Stimulated activated CD8-positive, alpha-beta memory T cell treated with anti-CD3 and anti-CD28 coated beads, Interleukin-12 subunit alpha, Interleukin-12 subunit beta, amount 100 ng/mL, for 24 hours (primary cell): Measurements from ENCODE around the gene ABR.

Experiments
- DNase-seq: peaks from one replicate; pipeline ENCODE4 v3.0.0-alpha.2; 2020; ENCODE audit errors: extremely low read depth

The ABR gene

DNA sequence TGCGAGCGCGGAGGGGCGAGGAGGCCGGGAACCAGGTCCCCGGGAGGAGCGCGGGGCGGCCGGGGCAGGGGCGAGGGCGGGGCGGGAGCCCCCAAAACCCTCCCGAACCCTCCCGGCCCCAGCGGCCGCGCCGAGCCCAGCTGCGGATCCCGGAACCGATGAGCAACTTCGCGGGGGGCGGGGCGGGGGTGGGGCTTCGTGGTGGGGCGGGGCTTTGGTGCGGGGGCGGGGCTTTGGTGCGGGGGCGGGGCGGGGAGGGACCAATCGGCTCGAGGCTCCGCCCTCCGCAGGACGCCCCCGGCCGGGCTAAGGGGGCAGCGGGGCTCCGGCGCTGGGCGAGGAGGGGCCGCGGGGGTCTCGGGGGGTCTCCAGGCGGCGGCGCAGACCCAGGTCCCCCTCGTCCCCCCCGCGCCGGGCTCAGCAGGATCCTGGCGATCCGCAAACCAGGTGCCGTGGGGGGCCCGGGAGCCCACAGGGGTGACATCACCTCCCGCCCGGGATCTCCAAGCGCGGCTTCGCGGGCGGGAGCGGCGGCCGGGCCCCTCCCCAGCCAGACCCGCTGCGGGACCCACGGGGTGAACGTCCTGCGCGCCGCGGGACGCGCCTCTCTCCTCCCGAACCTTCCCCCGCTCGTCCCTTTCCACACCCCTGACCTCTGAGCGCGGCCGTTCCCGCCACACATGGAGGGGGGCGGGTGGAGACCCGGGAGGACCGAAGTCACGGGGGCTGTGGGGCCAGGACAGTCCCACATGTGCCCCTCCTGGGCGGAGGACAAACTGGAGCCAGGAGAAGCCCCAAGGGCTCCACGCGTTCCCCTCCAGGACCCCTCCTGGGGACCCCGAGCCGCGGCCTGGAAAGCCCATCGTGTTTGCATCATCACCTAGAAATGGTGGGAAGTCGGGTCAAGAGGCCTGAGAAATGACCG, at the start of gene ABR:
Gene ABR, minus strand, starts transcription at position 164 of the 925 bp plus-strand sequence. CDS start 254 bp downstream, outside the sequence.
- DNase-seq: no peak

DNA sequence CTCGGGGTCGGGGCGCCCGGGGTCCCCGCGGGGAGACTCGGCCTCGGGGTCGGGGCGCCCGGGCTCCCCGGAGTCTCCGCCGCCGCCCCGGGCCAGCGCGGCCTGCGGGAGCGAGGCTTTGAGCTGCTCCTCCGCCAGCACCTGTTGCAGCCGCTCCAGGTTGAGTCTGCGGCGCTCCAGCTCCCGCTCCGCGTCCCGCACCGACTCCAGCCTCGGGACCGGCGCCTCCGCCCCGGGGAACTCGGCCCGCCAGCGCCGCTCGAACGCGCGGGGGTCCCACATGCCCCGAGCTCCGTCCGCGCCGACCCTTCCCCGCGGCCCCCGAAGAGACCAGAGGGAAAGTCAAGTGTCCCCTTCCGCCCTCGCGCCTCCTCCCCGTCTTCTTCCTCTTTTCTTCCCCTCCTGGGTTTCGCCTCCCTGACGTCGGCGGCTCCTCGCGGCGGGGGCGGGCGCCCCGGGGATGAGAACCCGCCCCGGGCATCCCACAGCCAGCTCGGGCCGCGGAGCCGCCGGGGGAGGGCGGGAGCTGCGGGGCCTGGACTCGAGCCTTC, 49.6 kb upstream of the ABR start:
- DNase-seq: no peak

DNA sequence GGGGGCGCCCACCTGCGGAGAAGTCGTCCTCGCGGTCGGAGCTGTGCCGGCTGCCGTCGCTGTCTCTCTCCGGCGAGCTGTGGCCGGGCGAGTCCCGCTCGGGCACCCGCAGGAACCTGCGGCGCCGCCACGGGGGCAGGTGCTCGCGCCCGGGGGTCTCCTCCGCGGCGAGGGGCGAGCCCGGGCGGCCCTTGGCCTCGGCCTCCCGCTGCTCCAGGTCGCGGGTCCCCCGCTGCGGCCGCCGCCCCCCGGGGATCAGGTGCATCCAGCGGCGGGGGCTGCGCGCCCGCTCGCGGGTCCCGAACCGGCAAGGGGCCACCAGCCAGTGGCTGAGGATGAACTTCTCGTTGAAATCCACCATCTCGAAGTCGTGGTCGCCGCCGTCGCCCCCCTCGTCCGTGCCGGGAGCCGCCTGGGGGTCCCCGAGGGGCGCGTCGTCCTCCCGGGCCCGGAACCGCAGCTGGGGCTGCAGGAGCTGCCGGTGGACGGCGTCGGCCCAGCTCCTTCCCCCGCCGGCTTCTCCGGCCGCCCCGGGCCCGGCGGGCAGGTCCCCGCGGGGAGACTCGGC, 49.1 kb upstream of the ABR start:
- DNase-seq: no peak

DNA sequence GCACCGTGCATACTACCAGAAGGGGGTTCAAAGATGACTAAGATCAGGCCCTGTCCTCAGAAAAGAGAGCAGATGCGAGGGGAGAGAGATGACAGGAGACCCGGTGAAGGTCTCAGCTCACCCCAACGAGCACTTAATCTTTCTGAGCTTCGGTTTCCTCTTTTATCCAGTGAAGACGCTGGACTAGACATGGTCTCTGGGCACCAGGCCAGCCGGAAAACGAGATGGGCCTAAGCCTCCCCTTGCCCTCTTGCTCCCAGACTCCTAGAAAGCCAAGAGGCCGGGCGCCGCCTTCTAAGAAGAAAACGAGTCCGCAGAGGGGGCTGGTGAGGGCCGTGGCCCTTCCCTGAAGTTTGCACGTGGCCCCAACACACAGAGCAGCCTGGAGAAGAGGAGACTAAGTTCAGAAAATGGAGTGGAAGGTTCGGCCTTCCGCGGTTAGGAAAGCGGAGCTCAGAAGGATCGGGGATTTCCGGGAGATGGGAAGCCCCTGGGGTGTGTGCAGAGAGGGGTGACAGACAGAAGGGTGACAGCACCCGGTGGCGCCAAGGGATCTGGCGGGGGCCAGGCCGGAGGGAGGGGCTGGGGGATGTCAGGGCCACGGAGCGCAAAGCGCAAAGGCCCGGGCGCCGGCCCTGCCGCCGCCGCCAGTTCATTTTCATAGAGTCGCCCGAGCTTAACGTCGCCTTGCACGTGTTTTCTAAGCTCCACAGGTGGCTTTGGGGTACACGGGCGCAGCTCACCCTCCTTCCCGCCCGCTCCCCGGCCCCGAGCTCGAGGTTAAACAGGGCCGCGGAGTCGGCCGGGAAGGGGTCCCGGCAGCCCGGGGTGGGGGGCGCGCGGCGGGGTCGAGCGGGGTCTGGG, 48.4 kb upstream of the ABR start:
- no peak for DNase-seq

DNA sequence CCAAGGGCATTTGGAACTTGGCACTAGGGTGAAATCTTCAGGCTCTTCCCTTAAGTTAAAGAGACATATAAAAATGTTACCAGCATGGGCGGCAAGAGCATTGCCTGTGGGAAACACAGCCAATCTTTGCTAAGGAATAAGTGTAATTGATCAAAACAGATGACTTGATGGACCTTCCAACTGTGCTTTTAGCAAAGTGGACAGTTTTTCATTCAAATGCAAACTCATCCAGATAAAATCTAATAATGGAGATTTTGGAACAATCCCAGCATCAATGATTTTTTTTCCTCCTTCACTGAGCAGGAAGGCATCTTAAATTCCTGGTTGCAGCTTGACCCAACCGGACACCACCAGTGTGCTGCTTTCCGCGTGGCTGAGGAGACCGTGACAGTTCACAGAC, 47.6 kb upstream of the ABR start:
- DNase-seq: no peak

DNA sequence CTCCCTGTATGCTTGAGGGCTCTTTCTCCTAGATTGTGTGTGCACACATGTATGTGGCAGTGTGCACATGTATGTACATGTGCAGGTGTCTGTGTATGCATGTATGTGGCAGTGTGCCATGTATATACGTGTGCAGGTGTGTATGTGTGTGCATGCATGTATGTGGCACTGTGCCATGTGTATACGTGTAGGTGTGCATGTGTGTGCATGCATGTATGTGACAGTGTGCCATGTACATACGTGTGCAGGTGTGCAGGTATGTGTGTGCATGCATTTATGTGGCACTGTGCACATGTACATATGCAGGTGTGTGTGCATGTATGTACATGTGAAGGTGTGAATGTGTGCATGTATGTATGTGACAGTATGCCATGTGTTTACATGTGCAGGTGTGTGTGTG, 46.5 kb upstream of the ABR start:
- DNase-seq: no peak

DNA sequence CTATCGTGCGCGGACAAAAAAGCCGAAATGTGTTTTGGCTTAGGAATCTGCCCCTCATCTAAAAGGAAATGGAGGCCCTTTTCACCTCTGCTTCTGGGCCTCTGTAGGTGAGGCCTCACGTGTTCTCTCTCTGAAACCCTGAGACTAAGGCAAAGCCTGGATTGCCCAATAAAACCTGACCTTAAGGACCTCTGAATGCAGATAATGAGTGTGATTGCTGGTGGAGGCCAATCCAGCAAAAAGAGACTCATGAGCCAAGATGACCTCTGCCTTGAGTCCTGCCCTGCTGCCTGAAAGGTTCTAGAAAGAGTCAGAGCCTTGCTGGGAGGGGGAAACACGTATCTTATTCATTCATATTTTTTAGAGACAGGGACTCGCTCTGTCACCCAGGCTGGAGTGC, 44.5 kb upstream of the ABR start:
- DNase-seq: no peak

DNA sequence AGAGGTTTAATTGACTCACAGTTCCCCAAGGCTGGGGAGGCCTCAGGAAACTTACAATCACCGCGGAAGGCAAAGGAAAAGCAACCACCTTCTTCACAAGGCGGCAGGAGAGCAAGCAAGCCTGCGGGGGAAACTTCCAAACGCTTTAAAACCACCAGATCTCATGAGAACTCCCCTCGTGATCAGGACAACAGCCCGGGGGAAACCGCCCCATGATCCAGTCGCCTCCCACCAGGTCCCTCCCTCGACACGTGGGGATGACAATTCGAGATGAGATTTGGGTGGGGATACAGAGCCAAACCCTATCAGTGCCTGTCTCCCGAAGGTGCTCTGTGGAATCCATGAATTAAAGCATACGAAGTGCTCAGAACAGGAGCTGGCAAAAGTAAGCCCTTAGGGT, 43.9 kb upstream of the ABR start:
- DNase-seq: no peak

DNA sequence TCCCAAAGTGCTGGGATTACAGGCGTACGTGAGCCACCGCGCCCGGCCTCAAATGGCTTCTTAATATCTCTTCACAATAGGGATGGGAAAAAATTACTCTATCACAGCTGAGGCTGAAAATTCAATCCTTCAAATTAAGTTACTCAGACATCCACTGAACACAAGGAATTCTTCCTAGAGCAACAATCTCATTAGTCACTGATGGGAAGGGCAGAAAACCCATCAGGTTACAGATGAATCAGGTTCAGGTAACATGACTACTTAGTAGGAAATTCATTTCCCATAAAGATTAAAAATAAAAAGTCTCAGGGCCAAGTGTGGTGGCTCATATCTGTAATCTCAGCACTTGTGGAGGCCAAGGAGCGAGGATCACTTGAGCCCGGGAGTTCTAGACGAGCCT, 42.5 kb upstream of the ABR start:
- DNase-seq: no peak

DNA sequence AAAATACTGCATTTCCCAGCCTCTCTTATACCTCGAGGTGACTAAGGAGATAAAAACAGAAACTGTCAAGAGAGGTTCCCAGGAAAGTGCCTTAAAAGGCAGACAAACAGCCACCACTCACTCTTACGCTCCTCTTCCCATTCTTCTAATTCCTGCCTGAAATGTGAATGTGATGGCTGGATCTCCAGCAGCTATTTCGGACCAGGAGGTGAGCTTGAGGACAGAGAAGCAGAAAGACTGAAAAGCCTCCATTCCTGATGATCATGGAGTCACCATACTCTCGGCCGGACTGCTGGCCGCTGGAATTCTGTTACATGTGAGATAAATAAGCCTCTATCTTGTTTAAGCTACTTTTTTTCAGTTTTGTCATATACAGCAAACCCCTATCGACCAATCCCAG, 41.4 kb upstream of the ABR start:
- no peak for DNase-seq

DNA sequence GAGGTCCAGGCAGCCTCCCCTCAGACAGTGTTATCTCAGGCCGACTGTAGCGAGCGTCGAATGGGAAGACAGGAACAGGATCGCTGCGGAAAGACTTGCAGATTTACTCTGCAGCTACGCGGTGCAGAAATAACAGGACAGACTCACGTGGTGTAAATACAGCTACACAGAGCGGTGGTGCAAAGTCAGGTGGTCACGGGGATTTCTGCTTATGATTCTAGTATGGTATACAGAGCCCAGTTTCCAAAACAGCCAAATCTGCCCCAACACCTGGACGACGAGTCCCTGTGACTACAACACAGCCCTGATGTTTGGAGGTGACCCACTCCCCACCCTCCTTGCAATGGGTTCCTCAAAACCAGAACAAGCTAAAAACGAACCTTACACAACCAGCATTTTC, 40.6 kb upstream of the ABR start:
- DNase-seq: no peak

DNA sequence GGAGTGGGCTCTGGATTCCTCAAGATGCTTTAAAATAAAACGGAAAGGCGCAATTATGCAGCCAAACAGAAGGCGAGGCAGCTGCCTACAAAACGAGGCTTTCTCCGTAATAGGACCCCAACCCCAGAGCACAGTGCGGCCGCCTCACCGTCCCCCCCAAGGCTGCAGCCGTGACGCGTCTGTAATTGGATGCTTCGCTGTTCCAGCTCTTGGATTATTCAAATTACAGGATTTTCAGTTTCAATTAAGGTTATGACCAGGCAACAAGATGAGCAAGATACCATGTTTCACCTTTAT, 37.3 kb upstream of the ABR start:
- DNase-seq: no peak

DNA sequence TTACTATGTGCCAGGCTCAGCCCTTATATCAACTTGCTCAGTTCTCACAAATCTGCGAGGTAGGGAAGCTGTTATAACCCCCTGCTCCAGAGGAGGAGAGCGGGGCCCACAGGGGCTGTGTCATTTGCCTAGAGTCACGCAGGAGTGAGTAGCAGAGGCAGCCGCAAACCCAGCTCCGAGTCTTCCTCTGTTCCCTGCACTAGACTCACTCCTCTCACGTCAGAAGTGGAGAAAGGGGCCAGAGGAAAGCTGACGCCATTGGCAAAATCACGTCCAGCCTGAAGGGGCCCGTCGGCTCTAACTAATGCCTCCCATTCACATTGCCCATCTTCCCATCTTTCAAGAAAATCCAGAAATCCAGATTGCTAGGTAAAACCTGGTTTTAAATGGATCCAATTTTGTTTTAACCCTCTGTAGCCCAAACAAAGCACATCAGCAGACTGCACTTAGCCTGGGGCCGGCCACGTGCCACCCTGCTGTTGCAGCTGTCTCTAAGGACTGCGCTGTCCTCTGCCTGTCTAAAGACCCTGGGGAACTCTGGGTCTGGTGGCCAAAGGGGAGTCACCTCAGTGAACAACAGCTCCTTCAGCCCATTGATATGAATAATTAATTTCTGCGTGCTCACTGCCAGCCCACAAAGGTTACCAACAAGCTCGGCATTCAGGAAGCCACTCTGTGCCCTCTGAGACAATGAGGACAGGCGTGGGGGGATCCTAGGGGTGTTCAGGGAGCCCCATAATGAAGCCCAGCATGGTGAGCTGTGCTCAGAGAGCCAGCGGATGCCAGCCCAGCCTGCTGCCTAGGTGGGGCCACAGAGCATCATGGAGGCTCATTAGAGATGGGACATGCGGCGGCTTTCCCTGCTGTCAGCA, 36.7 kb upstream of the ABR start:
- DNase-seq: no peak

DNA sequence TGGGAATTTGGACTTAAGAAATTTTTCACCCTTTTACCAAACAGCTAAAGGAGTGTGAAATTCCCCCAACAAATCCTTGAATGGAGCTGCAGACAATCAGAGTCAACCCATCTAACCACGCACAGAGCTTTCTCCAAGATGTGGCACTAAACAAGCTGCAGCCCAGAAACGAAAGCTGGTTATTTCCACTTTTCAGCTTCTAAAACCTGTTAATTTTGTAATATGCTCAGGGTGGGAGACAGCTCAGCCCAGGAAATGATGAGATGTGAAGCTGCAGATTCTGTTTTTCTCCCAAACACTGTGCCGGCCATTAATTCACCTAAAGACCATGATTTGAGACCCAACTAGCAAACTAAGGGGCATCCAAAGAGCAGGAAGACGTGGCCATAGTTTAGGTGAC, 33.2 kb upstream of the ABR start:
- no peak for DNase-seq

DNA sequence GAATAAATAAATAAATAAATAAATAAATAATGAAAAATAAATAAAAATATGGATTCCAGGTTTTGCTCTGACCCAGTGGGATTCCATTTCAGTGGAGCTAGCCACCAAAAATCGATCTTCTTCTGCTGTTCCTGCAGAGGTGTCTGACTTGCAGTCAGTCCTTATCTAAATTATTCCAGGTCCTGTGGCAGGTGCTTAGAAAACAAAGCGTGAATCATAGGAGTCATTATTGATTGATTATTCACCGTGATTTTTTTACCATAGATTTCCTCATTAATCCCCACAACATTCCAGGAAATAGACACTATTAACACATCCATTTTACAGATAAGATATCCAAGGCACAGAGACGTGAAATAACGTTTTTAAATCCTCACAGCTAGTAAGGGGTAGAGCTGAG, 31.5 kb upstream of the ABR start:
- DNase-seq: no peak

DNA sequence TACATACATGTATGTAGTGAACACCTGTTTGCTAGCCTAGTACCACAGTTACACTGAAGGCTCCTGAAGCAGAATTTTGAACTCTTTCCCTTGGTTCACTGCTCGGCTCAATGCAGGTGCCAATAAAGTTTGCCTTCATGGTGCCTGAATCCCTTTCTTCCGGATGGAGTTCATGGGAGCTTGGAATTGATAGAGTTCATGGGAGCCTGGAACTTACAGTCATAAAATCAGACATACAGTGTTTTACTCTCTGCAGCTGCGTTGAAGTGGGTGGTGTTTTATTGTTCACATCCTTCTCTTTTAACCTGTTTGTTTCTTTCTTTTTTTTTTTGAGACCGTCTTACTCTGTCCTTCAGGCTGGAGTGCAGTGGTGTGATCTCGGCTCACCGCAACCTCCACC, 29.2 kb upstream of the ABR start:
- DNase-seq: no peak

DNA sequence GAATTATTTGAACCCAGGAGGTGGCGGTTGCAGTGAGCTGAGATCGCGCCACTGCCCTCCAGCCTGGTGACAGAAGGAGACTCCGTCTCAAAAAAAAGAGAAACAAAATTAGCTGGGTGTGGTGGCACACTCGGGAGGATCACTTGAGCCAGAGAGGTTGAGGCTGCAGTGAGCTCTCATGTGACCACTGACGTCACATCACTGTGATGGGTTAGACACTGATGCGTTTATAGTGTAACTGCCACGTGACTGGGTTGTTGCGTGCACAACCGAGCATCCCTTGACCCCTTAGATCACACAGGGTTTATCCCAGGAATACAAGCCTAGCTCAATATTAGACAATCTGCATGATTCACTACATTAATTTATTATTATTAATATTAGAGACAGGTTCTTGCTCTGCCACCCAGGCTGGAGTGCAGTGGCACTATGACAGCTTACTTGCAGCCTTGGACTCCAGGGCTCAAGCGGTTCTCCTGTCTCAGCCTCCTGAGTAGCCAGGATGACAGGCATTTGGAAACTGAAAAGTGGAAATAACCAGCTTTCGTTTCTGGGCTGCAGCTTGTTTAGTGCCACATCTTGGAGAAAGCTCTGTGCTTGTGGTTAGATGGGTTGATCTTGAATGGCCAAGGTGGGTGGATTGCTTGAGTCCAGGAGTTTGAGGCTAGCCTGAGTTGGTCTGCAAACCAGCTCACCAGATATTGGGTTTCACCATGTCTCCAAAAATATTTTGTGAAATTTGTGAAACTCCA, 26.4 kb upstream of the ABR start:
- DNase-seq: no peak

DNA sequence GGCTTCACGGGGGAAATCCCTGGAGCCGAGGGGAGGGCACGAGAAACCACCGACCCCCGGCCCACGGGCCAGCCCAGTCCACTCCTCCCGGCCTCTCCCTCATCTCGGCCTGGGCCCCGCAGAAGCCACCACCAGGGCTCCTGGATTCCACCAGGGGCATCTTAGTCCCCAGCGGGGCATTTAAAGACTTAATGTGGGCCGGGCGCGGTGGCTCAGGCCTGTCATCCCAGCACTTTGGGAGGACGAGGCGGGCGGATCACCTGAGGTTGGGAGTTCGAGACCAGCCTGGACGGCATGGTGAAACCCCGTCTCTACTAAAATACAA, 24.1 kb upstream of the ABR start:
- no peak for DNase-seq

DNA sequence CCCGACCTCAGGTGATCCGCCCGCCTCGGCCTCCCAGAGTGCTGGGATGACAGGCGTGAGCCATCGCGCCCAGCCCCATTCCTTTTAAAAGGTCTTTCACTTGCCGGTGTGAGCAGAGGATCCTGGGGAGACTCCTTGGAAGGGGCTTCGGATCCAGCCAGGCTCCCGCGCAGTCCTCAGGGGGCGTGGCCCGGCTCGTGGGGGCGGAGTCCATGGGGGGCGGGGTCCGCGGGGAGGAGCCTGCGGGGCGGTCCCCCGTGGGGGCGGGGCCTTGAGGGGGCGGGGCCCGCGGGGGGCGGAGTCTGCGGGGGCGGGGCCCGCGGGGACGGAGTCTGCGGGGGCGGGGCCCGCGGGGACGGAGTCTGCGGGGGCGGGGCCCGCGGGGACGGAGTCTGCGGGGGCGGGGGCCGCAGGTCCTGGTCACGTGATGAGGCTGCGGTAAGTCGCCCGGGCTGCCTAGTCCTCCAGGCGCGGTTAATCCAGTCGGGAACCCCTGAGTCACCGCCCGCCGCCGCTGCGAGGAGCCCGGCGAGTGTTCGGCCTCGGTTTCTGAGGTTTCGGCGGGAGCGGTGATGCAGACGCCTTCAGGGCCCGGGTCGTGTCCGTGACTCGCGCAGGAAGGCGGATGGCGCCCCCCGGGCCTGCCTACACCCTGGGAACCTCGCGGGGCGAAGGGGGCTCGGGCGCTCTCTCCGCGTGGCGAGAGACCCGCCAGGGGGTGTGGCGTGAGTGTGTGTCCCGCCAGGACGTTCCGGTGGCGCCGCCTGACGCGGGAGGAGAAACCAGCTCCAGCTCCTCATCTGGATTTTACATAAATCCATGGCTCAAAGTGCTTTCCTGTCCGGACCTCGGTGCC, 23.6 kb upstream of the ABR start:
- DNase-seq: peak; percentile 26

DNA sequence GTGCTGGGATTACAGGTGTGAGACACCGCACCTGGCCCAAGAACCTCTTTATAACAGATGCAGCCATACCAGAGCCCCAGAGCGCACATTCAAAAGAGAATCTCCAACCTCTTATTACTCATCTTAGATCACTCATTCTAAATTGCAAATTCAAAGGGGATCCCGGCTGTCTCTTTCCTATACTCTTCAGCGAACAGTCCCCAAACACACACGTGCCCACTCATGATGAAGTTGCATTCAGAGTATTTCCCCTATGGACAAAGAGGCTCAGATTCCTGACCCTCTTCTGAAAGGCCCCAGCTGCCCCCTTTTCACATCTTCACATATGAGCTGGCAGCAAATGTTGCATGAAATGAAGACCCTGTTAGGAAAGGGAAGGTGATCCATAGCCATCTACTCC, 22.5 kb upstream of the ABR start:
- DNase-seq: no peak
